K562 (cell line): ENCODE data around the gene STUB1. TPM values are rescaled to one million over a fixed set of nuclear protein-coding genes. Genes with fewer than 3 reads are reported as not detected.

Experiments
- polyA plus RNA-seq, 8 experiments: library from polyadenylated mRNA; depleted of rRNA in 4 of 8; stranded (reverse) in 5 of 8; unstranded in 3 of 8; fragments of >200 nt; fragmentation: Nextera tagmentation in 2 of 8; fragmentation: Illumina TruSeq in 1 of 8; extraction: Ambion mirVana in 2 of 8; extraction: Trizol in 1 of 8; gene quantifications; 2 replicates each; pipeline versions ENCODE4 v1.2.1 to v1.2.3, GENCODE V29; 2011 to 2014; ENCODE audit warnings: inconsistent platforms in 1 of 8, missing spikeins in 1 of 8
- total RNA-seq, 7 experiments: library from RNA; depleted of rRNA in 6 of 7; stranded (reverse); fragments of >200 nt in 6 of 7; fragmentation: Illumina TruSeq in 2 of 7; extraction: Trizol in 2 of 7; gene quantifications; 2 replicates each; pipeline versions ENCODE4 v1.2.1 to v1.2.3, GENCODE V29; 2011 to 2021; ENCODE audit warnings: low replicate concordance in 1 of 7
- TF ChIP-seq, protein P1 (sequence below): fragments of 200-800 bp; sonication (Bioruptor generic); IDR thresholded peaks from 2 replicates; pipeline ENCODE4 v1.6.1; 2016; ENCODE audit warnings: missing genetic modification characterization, missing compliant biosample characterization

Gene STUB1
- total and polyA plus RNA-seq, 9 of the 15 experiments (the other 6 are each of a cell fraction or from before 2014, with no cell fraction given) = 10.6 to 251 (median 152) TPM

DNA sequence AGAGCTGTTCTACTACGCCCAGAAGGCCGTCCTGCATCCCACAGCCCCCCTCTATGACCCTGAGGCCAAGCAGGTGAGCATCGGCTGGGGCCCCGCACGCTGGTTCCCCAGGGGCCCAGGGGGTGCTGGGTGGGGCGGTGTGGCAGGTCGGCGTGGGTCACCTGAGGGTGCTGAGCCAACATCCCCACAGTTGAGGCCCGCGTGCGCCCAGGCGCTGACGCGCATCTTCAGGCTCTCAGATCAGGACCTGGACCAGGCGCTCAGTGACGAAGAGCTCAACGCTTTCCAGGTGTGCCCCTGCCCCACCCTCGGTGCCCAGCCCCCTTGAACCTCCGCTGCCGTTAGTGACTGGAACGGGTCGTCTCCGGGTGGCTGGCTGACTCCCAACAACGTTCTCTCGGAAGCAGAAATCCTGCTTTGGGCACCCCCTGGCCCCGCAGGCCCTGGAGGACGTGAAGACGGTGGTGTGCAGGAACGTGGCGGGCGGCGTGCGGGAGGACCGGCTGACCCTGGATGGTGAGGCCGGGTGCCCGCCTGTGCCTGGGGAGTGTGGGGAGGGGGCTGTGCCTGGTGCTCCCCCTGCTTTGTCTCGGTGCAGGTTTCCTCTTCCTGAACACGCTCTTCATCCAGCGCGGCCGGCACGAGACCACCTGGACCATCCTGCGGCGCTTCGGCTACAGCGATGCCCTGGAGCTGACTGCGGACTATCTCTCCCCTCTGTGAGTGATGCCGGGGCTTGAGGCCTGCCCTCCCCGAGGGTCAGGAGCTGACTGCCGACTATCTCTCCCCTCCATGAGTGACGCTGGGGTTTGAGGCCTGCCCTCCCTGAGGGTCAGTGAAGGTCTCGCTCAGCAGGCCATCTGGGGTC lies 9.5 kb upstream of the STUB1 start (continued):
- TF ChIP-seq, protein P1, sequence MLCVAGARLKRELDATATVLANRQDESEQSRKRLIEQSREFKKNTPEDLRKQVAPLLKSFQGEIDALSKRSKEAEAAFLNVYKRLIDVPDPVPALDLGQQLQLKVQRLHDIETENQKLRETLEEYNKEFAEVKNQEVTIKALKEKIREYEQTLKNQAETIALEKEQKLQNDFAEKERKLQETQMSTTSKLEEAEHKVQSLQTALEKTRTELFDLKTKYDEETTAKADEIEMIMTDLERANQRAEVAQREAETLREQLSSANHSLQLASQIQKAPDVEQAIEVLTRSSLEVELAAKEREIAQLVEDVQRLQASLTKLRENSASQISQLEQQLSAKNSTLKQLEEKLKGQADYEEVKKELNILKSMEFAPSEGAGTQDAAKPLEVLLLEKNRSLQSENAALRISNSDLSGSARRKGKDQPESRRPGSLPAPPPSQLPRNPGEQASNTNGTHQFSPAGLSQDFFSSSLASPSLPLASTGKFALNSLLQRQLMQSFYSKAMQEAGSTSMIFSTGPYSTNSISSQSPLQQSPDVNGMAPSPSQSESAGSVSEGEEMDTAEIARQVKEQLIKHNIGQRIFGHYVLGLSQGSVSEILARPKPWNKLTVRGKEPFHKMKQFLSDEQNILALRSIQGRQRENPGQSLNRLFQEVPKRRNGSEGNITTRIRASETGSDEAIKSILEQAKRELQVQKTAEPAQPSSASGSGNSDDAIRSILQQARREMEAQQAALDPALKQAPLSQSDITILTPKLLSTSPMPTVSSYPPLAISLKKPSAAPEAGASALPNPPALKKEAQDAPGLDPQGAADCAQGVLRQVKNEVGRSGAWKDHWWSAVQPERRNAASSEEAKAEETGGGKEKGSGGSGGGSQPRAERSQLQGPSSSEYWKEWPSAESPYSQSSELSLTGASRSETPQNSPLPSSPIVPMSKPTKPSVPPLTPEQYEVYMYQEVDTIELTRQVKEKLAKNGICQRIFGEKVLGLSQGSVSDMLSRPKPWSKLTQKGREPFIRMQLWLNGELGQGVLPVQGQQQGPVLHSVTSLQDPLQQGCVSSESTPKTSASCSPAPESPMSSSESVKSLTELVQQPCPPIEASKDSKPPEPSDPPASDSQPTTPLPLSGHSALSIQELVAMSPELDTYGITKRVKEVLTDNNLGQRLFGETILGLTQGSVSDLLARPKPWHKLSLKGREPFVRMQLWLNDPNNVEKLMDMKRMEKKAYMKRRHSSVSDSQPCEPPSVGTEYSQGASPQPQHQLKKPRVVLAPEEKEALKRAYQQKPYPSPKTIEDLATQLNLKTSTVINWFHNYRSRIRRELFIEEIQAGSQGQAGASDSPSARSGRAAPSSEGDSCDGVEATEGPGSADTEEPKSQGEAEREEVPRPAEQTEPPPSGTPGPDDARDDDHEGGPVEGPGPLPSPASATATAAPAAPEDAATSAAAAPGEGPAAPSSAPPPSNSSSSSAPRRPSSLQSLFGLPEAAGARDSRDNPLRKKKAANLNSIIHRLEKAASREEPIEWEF (CRISPR knock-in tag) = no peak
